Ascending aorta (tissue), 2 donors: ENCODE results near the gene GLI1. TPM values are rescaled to one million over a fixed set of nuclear protein-coding genes. Genes with fewer than 3 reads are reported as not detected.

Experiments used
- DNase-seq, 2 donors: peaks; one replicate each; pipeline ENCODE4 v3.0.0-alpha.2; 2019; ENCODE audit warnings: low spot score in 2 of 2
- H3K27ac ChIP-seq, 2 donors: fragments of 200-600 bp; sonication (generic); one replicate each; pipeline ENCODE4 v1.5.1; 2016 to 2017; ENCODE audit warnings: mild to moderate bottlenecking in 1 of 2
- H3K27me3 ChIP-seq: fragments of 200-600 bp; sonication (generic); one replicate; pipeline ENCODE4 v1.5.1; 2017
- H3K36me3 ChIP-seq, 2 donors: fragments of 200-600 bp; sonication (generic); one replicate each; pipeline ENCODE4 v1.5.1; 2016
- H3K4me1 ChIP-seq, 2 donors: fragments of 200-600 bp; sonication (generic); one replicate each; pipeline ENCODE4 v1.5.1; 2016 to 2017; ENCODE audit warnings: mild to moderate bottlenecking in 1 of 2
- H3K4me3 ChIP-seq, 2 donors: fragments of 200-600 bp; sonication (generic); one replicate each; pipeline ENCODE4 v1.5.1; 2016 to 2017; ENCODE audit warnings: mild to moderate bottlenecking in 1 of 2
- H3K9me3 ChIP-seq, 2 donors: fragments of 200-600 bp; sonication (generic); one replicate each; pipeline ENCODE4 v1.5.1; 2016
- intact Hi-C: fragments of 100-400 bp; cut with DNase I; formaldehyde crosslinking; loops from one replicate; pipeline ENCODE4 v1.15.1; 2023
- total RNA-seq: library from RNA; depleted of rRNA; stranded (reverse); fragments of >200 nt; gene quantifications from one replicate; pipeline ENCODE4 v1.1.0, GENCODE V29; 2016
- TF ChIP-seq, protein P1 (sequence below), 3 experiments: fragments of 200-600 bp in 2 of 3; fragments of 450-650 bp in 1 of 3; sonication (generic) in 2 of 3; IDR thresholded peaks; one replicate each; pipeline ENCODE4 v1.5.1; 2016 to 2019; ENCODE audit warnings: antibody characterized with exemption in 3 of 3, mild to moderate bottlenecking in 1 of 3, moderate library complexity in 1 of 3

GLI1 gene
- total RNA-seq, 1 donor from 2014 or later: 2.8 TPM

DNA sequence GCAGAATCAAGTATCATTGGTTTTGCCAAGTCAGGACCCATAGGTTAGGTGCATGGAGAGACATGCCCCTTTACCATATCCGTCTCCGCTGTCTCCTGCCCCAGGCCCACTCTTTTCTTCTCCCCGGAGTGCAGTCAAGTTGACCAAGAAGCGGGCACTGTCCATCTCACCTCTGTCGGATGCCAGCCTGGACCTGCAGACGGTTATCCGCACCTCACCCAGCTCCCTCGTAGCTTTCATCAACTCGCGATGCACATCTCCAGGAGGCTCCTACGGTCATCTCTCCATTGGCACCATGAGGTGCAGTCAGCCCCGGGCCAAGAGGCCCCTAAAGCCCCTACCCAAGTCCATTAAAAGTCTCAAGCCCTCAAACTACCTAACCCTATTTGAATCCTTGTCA, 5.0 kb downstream of the GLI1 start:
- no peak for DNase-seq
- Histone ChIP-seq H3K9me3 (no peaks in the 10 kb centered on the region), H3K4me3 (no peak overlapping the region), H3K36me3 (no peaks in the 10 kb centered on the region), H3K27ac (no peak overlapping the region), H3K4me1 (peaks cover 3 to 24% of the 10 kb centered on the region in 2 donors), H3K27me3 (no peaks in the 10 kb centered on the region)
- TF ChIP-seq, protein P1, sequence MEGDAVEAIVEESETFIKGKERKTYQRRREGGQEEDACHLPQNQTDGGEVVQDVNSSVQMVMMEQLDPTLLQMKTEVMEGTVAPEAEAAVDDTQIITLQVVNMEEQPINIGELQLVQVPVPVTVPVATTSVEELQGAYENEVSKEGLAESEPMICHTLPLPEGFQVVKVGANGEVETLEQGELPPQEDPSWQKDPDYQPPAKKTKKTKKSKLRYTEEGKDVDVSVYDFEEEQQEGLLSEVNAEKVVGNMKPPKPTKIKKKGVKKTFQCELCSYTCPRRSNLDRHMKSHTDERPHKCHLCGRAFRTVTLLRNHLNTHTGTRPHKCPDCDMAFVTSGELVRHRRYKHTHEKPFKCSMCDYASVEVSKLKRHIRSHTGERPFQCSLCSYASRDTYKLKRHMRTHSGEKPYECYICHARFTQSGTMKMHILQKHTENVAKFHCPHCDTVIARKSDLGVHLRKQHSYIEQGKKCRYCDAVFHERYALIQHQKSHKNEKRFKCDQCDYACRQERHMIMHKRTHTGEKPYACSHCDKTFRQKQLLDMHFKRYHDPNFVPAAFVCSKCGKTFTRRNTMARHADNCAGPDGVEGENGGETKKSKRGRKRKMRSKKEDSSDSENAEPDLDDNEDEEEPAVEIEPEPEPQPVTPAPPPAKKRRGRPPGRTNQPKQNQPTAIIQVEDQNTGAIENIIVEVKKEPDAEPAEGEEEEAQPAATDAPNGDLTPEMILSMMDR (IDR thresholded peaks at IDR 0.05): no peak
- intact Hi-C loops: no loop called here

DNA sequence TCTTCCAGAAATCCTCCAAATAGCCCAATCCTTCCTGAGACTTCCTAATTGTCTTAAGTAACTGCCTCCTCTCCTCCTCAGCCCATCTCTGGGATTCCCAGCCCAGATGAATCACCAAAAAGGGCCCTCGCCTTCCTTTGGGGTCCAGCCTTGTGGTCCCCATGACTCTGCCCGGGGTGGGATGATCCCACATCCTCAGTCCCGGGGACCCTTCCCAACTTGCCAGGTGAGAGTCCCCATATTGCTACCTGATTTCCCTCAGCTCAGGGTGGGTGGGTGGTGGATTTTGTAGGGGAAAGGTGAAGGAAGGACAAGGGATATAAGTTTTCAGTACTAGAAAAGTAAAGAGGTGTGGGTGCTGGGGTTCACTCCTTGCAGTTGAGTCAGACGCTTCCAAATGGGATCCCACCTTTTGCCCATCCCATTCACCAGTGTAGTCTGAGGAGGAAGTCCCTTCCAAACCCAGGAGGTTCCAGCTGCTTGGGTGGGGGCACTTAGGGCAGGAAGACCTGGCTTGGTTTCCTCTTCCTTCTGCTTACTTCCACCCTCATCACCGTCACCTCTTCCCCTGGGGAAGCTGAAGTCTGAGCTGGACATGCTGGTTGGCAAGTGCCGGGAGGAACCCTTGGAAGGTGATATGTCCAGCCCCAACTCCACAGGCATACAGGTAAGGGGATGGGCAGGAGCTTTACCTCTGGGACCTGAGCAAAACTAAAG, 5.6 kb downstream of the GLI1 start:
- H3K27me3 ChIP-seq: no peaks in the 10 kb centered on the region
- TF ChIP-seq, protein P1 (IDR thresholded peaks at IDR 0.05): no peak

DNA sequence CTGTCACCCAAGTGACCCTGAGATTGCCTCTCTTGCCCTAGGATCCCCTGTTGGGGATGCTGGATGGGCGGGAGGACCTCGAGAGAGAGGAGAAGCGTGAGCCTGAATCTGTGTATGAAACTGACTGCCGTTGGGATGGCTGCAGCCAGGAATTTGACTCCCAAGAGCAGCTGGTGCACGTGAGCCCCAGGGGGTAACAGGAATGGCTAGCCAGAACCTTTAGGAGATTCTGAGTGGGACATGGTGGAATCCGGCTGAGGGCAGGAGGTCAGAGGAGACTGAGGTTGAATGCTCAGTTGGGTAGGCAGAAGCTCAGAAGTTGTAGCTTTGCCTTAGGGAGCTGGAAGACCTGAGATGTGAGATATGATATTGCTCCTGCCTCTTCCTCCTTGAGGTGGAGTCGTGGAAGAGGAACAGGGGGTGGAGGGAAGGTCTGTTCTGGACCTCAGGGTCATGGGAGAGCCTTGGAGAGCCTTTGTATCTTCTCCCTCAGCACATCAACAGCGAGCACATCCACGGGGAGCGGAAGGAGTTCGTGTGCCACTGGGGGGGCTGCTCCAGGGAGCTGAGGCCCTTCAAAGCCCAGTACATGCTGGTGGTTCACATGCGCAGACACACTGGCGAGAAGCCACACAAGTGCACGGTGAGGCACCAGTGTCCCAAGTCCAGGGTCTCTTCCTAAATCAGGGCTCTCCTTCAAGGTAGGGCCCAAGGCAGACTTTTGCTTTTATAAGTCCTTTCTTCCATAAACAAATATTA, 6.3 kb downstream of the GLI1 start:
- H3K4me1 ChIP-seq: peaks cover 0 to 13% of the 10 kb centered on the region in 2 donors
- no peaks in the 10 kb centered on the region for H3K27me3 ChIP-seq
- no peak overlapping the region for H3K27ac ChIP-seq
- H3K36me3 ChIP-seq: no peaks in the 10 kb centered on the region
- DNase-seq: no peak
- no peak overlapping the region for H3K4me3 ChIP-seq
- TF ChIP-seq, protein P1 (IDR thresholded peaks at IDR 0.05): no peak
- intact Hi-C loops: no loop called here
- H3K9me3 ChIP-seq: no peaks in the 10 kb centered on the region

More for the DNA sequence above, 5.6 kb downstream of the GLI1 start:
- no peak overlapping the region for H3K4me3 ChIP-seq
- peaks cover 3 to 20% of the 10 kb centered on the region in 2 donors for H3K4me1 ChIP-seq
- H3K36me3 ChIP-seq: no peaks in the 10 kb centered on the region
- no peak for DNase-seq
- intact Hi-C loops: no loop called here
- H3K27ac ChIP-seq: no peak overlapping the region
- no peaks in the 10 kb centered on the region for H3K9me3 ChIP-seq

DNA sequence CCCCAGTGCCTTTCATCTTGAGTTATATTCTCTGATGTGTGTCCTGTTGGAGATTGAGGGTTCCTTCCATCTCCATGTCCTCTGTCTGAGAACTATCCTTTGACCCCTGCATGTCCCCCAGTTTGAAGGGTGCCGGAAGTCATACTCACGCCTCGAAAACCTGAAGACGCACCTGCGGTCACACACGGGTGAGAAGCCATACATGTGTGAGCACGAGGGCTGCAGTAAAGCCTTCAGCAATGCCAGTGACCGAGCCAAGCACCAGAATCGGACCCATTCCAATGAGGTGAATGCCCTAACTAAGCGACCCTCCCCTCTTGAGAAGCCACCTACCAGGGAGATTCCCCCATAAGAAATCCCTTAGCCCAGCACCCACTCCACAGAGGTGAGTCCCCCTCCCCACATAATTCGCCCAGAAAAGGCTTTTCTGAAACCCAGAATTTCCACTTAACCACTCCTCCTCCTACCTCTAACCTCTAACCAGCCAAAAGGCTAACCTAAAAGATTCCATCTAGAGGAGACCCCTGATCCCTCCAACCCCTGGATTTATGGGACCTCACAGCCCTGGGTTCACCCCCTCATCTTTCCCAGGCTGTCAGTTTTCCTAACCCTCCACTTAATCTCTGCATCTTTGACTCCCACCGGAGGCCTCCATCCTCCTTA, 7.8 kb downstream of the GLI1 start:
- no peak for DNase-seq
- Histone ChIP-seq H3K9me3 (no peaks in the 10 kb centered on the region), H3K27ac (no peak overlapping the region), H3K36me3 (no peaks in the 10 kb centered on the region), H3K4me1 (peaks cover 0 to 6% of the 10 kb centered on the region in 2 donors), H3K27me3 (no peaks in the 10 kb centered on the region), H3K4me3 (no peak overlapping the region)
- intact Hi-C loops: no loop called here
- TF ChIP-seq, protein P1 (IDR thresholded peaks at IDR 0.05): no peak

DNA sequence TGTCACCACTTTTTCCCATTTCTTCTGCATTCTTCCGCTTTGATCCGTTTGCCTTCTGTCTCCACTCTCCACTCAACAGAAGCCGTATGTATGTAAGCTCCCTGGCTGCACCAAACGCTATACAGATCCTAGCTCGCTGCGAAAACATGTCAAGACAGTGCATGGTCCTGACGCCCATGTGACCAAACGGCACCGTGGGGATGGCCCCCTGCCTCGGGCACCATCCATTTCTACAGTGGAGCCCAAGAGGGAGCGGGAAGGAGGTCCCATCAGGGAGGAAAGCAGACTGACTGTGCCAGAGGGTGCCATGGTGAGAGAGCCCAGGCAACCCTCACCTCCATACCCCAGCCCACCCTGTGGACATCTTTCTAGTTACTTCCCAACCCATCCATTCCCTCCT, 8.3 kb downstream of the GLI1 start:
- H3K4me3 ChIP-seq: no peak overlapping the region
- H3K4me1 ChIP-seq: peaks cover 0 to under 1% of the 10 kb centered on the region in 2 donors
- intact Hi-C loops: no loop called here
- H3K36me3 ChIP-seq: no peaks in the 10 kb centered on the region
- no peaks in the 10 kb centered on the region for H3K9me3 ChIP-seq
- DNase-seq: no peak
- no peaks in the 10 kb centered on the region for H3K27me3 ChIP-seq
- TF ChIP-seq, protein P1 (IDR thresholded peaks at IDR 0.05): no peak
- H3K27ac ChIP-seq: no peak overlapping the region
